HepG2 (cell line): Measurements from ENCODE around the gene MYEOV.

Source experiments
- AGO2 ChIP-seq: fragments of 200-400 bp; formaldehyde crosslinking; optimal IDR thresholded peaks from 2 replicates; pipeline ENCODE3; 2017; ENCODE audit warnings: mild to moderate bottlenecking, low read depth, low read length, moderate library complexity
- GATA4 ChIP-seq: sonication (generic); IDR thresholded peaks from 2 replicates; pipeline ENCODE4 v1.6.1; 2016; ENCODE audit warnings: antibody characterized with exemption, low read depth, borderline replicate concordance
- KLF6 ChIP-seq: IDR thresholded peaks from 2 replicates; pipeline ENCODE4 v1.8.0; 2016; ENCODE audit warnings: missing biosample characterization, missing genetic modification reagents
- POLR2A ChIP-seq, 2 experiments: IDR thresholded peaks; 2 replicates each; pipeline ENCODE4 v1.6.1; 2011; ENCODE audit warnings: low read depth in 2 of 2, low read length in 2 of 2, mild to moderate bottlenecking in 1 of 2, moderate library complexity in 1 of 2; ENCODE audit not compliant: insufficient read depth in 1 of 2
- POLR2AphosphoS5 ChIP-seq: IDR thresholded peaks from 2 replicates; pipeline ENCODE4 v1.6.1; 2012; ENCODE audit warnings: low read depth, low read length
- RCOR2 ChIP-seq: IDR thresholded peaks from 2 replicates; pipeline ENCODE4 v1.6.1; 2016; ENCODE audit warnings: missing biosample characterization, missing genetic modification reagents
- REST ChIP-seq, 2 experiments: IDR thresholded peaks; 2 replicates each; pipeline ENCODE4 v1.6.1; 2011 to 2012; ENCODE audit warnings: low read length in 2 of 2, borderline replicate concordance in 1 of 2, low read depth in 1 of 2, mild to moderate bottlenecking in 1 of 2, moderate library complexity in 1 of 2
- TGIF2 ChIP-seq: IDR thresholded peaks from 2 replicates; pipeline ENCODE4 v1.6.1; 2016; ENCODE audit warnings: control low read depth, missing compliant biosample characterization
- ZBTB21 ChIP-seq: sonication (generic); formaldehyde crosslinking; IDR thresholded peaks from 2 replicates; pipeline ENCODE4 v1.4.0; 2020; ENCODE audit warnings: missing genetic modification reagents
- ZBTB37 ChIP-seq: sonication (generic); formaldehyde crosslinking; IDR thresholded peaks from 2 replicates; pipeline ENCODE4 v1.4.0; 2020; ENCODE audit warnings: mild to moderate bottlenecking, missing genetic modification reagents
- TF ChIP-seq, protein P1 (sequence below): sonication (generic); formaldehyde crosslinking; IDR thresholded peaks from 2 replicates; pipeline ENCODE4 v1.8.1; 2023; ENCODE audit warnings: mild to moderate bottlenecking, moderate library complexity, missing genetic modification reagents
- TF ChIP-seq, protein P2 (sequence below): sonication (generic); formaldehyde crosslinking; IDR thresholded peaks from 2 replicates; pipeline ENCODE4 v1.5.0; 2020; ENCODE audit warnings: mild to moderate bottlenecking, missing genetic modification reagents, moderate library complexity

GRCh38 chr11:69310934-69311766, 17.2 kb downstream of the MYEOV start:
- TF ChIP-seq POLR2A (IDR thresholded peaks at IDR 0.05; ENCODE audit: insufficient read depth in 1 of 2, low read depth in 2 of 2, low read length in 2 of 2) (no peak), AGO2 (no peak), TGIF2 (CRISPR knock-in tag) (no peak), GATA4 (no peak), KLF6 (CRISPR knock-in tag) (no peak), POLR2AphosphoS5 (no peak), RCOR2 (CRISPR knock-in tag) (no peak), REST (IDR thresholded peaks at IDR 0.05; ENCODE audit: borderline replicate concordance in 1 of 2, low read depth in 1 of 2, low read length in 2 of 2) (no peak), ZBTB21 (CRISPR knock-in tag) (no peak), ZBTB37 (CRISPR knock-in tag) (no peak)
- TF ChIP-seq, protein P1, sequence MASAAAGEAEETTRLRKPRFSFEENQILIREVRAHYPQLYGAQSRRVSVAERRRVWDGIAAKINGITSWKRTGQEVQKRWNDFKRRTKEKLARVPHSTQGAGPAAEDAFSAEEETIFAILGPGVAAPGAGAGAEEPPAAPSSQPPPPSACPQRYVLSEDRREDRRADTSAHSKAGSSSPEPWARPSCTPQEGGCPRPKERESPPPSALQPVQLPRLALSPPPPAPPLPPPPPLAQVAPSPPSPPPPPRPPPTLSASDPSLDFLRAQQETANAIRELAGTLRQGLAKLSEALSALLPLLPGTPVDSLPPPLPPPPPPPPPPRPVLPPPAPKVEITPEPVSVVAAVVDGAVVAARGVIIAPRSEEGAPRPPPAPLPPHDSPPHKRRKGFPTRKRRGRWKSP, result no peak
- TF ChIP-seq, protein P2, sequence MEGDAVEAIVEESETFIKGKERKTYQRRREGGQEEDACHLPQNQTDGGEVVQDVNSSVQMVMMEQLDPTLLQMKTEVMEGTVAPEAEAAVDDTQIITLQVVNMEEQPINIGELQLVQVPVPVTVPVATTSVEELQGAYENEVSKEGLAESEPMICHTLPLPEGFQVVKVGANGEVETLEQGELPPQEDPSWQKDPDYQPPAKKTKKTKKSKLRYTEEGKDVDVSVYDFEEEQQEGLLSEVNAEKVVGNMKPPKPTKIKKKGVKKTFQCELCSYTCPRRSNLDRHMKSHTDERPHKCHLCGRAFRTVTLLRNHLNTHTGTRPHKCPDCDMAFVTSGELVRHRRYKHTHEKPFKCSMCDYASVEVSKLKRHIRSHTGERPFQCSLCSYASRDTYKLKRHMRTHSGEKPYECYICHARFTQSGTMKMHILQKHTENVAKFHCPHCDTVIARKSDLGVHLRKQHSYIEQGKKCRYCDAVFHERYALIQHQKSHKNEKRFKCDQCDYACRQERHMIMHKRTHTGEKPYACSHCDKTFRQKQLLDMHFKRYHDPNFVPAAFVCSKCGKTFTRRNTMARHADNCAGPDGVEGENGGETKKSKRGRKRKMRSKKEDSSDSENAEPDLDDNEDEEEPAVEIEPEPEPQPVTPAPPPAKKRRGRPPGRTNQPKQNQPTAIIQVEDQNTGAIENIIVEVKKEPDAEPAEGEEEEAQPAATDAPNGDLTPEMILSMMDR, result no peak
